Measurements from ENCODE around the gene MYMX. TPM values are rescaled to one million over a fixed set of nuclear protein-coding genes. Genes with fewer than 3 reads are reported as not detected.

MYMX gene
- not detected for total RNA-seq

- ATAC-seq = no peak
- Mint-ChIP-seq H3K36me3 (ENCODE audit: insufficient read depth) (no peaks in the 10 kb centered on the region), H3K4me1 (ENCODE audit: low read depth) (peaks cover 14% of the 10 kb centered on the region), H3K27me3 (ENCODE audit: low read depth) (peaks cover 20% of the 10 kb centered on the region), H3K9me3 (no peaks in the 10 kb centered on the region), H3K4me3 (no peak within 1 kb of the TSS)
- no peak for DNase-seq
These were observed at the start of gene MYMX for GRCh38 chr6:44216677-44217331. Gene MYMX, plus strand, starts transcription at chr6:44216926. Its CDS starts 546 bp downstream, at chr6:44217472.

- Mint-ChIP-seq H3K27me3 (ENCODE audit: low read depth) (peaks cover 22% of the 10 kb centered on the region), H3K4me3 (no peak overlapping the region), H3K4me1 (ENCODE audit: low read depth) (peaks cover 6% of the 10 kb centered on the region), H3K9me3 (no peaks in the 10 kb centered on the region), H3K36me3 (ENCODE audit: insufficient read depth) (no peaks in the 10 kb centered on the region)
- DNase-seq (no peak), ATAC-seq (no peak)
These were observed 49.2 kb upstream of the MYMX start for GRCh38 chr6:44167567-44167966.

GRCh38 chr6:44169154-44169553 lies 47.6 kb upstream of the MYMX start:
- no peak for ATAC-seq
- DNase-seq = no peak
- no peak overlapping the region for H3K4me3 Mint-ChIP-seq
- no peaks in the 10 kb centered on the region for H3K36me3 Mint-ChIP-seq (ENCODE audit: insufficient read depth)
- H3K9me3 Mint-ChIP-seq = no peaks in the 10 kb centered on the region
- H3K4me1 Mint-ChIP-seq (ENCODE audit: low read depth) = peaks cover 10% of the 10 kb centered on the region
- peaks cover 16% of the 10 kb centered on the region for H3K27me3 Mint-ChIP-seq (ENCODE audit: low read depth)

- Mint-ChIP-seq H3K4me1 (ENCODE audit: low read depth) (peaks cover 10% of the 10 kb centered on the region), H3K4me3 (no peak overlapping the region), H3K27me3 (ENCODE audit: low read depth) (peaks cover 17% of the 10 kb centered on the region), H3K36me3 (ENCODE audit: insufficient read depth) (no peaks in the 10 kb centered on the region), H3K9me3 (no peaks in the 10 kb centered on the region)
- ATAC-seq (no peak), DNase-seq (no peak)
These were observed 46.7 kb upstream of the MYMX start for GRCh38 chr6:44169886-44170570.

- no peak for ATAC-seq
- peaks cover 10% of the 10 kb centered on the region for H3K27me3 Mint-ChIP-seq (ENCODE audit: low read depth)
- H3K36me3 Mint-ChIP-seq (ENCODE audit: insufficient read depth) = no peaks in the 10 kb centered on the region
- H3K4me1 Mint-ChIP-seq (ENCODE audit: low read depth) = peaks cover 12% of the 10 kb centered on the region
- H3K9me3 Mint-ChIP-seq = no peaks in the 10 kb centered on the region
- peak overlapping the region; percentile 60 for H3K4me3 Mint-ChIP-seq
- no peak for DNase-seq
These were observed 44.7 kb upstream of the MYMX start for GRCh38 chr6:44171899-44172546.

- ATAC-seq (peak; percentile 86 to 87), DNase-seq (peak; percentile 79)
- Mint-ChIP-seq H3K9me3 (no peaks in the 10 kb centered on the region), H3K36me3 (ENCODE audit: insufficient read depth) (no peaks in the 10 kb centered on the region), H3K4me1 (ENCODE audit: low read depth) (peaks cover 14% of the 10 kb centered on the region), H3K4me3 (peak overlapping the region; percentile 64), H3K27me3 (ENCODE audit: low read depth) (peaks cover 9% of the 10 kb centered on the region)
These were observed 43.8 kb upstream of the MYMX start for GRCh38 chr6:44172731-44173500.

- Mint-ChIP-seq H3K9me3 (no peaks in the 10 kb centered on the region), H3K36me3 (ENCODE audit: insufficient read depth) (no peaks in the 10 kb centered on the region), H3K4me1 (ENCODE audit: low read depth) (peaks cover 14% of the 10 kb centered on the region), H3K4me3 (no peak overlapping the region), H3K27me3 (ENCODE audit: low read depth) (peaks cover 3% of the 10 kb centered on the region)
- ATAC-seq (no peak), DNase-seq (no peak)
These were observed 40.5 kb upstream of the MYMX start for GRCh38 chr6:44176130-44176761.

GRCh38 chr6:44176762-44177509 lies 39.8 kb upstream of the MYMX start:
- Mint-ChIP-seq H3K4me3 (peak overlapping the region; percentile 38), H3K4me1 (ENCODE audit: low read depth) (peaks cover 14% of the 10 kb centered on the region), H3K9me3 (no peaks in the 10 kb centered on the region), H3K27me3 (ENCODE audit: low read depth) (peaks cover 3% of the 10 kb centered on the region), H3K36me3 (ENCODE audit: insufficient read depth) (no peaks in the 10 kb centered on the region)
- ATAC-seq (peak; percentile 47), DNase-seq (no peak)

- no peak for DNase-seq
- H3K9me3 Mint-ChIP-seq = no peaks in the 10 kb centered on the region
- ATAC-seq = no peak
- H3K27me3 Mint-ChIP-seq (ENCODE audit: low read depth) = peaks cover 3% of the 10 kb centered on the region
- H3K4me3 Mint-ChIP-seq = no peak overlapping the region
- peaks cover 5% of the 10 kb centered on the region for H3K4me1 Mint-ChIP-seq (ENCODE audit: low read depth)
- H3K36me3 Mint-ChIP-seq (ENCODE audit: insufficient read depth) = no peaks in the 10 kb centered on the region
These were observed 38.9 kb upstream of the MYMX start for GRCh38 chr6:44177691-44178423.

GRCh38 chr6:44178424-44179071 lies 38.2 kb upstream of the MYMX start:
- ATAC-seq = no peak
- Mint-ChIP-seq H3K9me3 (no peaks in the 10 kb centered on the region), H3K4me1 (ENCODE audit: low read depth) (peaks cover 5% of the 10 kb centered on the region), H3K4me3 (no peak overlapping the region), H3K27me3 (ENCODE audit: low read depth) (peaks cover 3% of the 10 kb centered on the region), H3K36me3 (ENCODE audit: insufficient read depth) (no peaks in the 10 kb centered on the region)
- DNase-seq = no peak

- DNase-seq (no peak), ATAC-seq (no peak)
- Mint-ChIP-seq H3K4me1 (ENCODE audit: low read depth) (peaks cover 5% of the 10 kb centered on the region), H3K4me3 (no peak overlapping the region), H3K36me3 (ENCODE audit: insufficient read depth) (no peaks in the 10 kb centered on the region), H3K9me3 (no peaks in the 10 kb centered on the region), H3K27me3 (ENCODE audit: low read depth) (peaks cover 3% of the 10 kb centered on the region)
These were observed 37.6 kb upstream of the MYMX start for GRCh38 chr6:44179072-44179536.

- no peak for ATAC-seq
These were observed 37.1 kb upstream of the MYMX start for GRCh38 chr6:44179648-44180047.

More at GRCh38 chr6:44179648-44180047, 37.1 kb upstream of the MYMX start:
- Mint-ChIP-seq H3K27me3 (ENCODE audit: low read depth) (peaks cover 3% of the 10 kb centered on the region), H3K4me1 (ENCODE audit: low read depth) (peaks cover 5% of the 10 kb centered on the region), H3K36me3 (ENCODE audit: insufficient read depth) (no peaks in the 10 kb centered on the region), H3K4me3 (no peak overlapping the region), H3K9me3 (no peaks in the 10 kb centered on the region)
- DNase-seq = no peak
